GM18511 (cell line): ENCODE measurements around the gene TXNDC8.

Source experiments
- ATAC-seq: cut with Tn5 transposase; IDR thresholded peaks from one replicate; pipeline ENCODE4 v1.9.1; 2021; ENCODE audit warnings: mild to moderate bottlenecking, moderate library complexity; ENCODE audit not compliant: unreplicated experiment

Gene TXNDC8

GRCh38 chr9:110282739-110283081 lies 55.0 kb downstream of the TXNDC8 start:
- no peak for ATAC-seq

DNA sequence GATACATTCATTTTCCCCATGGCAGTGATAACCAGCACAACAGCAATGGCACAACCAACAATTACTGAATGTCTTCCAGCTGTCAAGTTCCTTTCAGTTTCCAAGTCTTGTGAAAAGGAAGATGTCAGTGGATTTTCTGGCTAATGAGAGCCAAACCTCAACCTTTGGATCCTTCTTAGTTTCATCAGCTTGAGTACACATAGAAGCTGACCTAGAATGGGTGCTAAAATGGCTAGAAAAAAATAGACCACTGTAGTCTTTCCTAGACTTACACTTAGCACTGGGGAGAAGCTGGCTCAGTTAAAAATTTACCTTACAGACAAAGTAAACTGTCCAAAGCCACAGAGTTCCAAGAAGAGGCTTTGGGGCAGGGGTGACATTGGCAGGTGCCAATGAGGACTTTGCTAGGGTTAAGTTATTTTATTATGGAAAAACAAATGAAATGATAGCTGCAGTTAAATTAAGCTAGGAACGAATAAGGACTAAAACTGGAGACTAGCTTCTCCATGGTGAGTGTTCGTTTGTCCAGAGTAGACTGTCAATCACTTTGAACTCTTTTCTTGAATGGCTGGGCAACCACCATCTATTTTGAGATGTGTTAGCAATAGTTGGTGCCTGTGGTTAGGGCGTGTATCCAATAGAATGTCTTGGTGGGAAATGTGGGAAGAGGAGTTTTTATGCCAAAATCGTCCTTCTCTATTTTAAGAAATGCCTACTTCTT lies 55.5 kb downstream of the TXNDC8 start:
- ATAC-seq: no peak

DNA sequence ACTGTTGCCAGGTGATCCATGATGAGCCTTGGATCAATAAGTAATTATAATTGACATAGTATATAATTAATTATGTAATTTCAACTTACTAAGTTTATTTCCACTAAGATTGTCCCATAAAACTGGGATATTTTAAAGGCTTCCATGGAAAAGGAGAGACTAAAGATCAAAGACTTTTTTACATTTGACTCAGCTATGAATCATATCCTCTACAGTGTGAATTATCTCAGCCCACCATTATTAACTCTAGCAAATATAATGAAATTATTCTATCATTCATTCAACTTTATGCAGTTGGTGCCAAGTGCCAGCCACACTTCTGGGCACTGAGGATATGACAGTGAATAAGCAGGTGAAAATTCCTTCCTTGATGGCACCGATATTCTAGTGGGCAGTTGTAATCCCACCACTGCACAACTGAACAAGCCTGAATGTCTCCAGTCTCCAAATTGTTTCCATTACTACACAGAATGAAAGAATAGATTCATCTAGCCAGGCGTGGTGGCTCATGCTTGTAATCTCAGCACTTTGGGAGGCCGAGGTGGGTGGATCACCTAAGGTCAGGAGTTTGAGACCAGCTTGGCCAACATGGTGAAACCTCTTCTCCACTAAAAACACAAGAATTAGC lies 59.5 kb downstream of the TXNDC8 start:
- ATAC-seq: no peak

- ATAC-seq: no peak
Observed at GRCh38 chr9:110276781-110277180, 60.9 kb downstream of the TXNDC8 start.

- ATAC-seq: no peak
Observed at GRCh38 chr9:110270211-110270995, 67.3 kb downstream of the TXNDC8 start.

- ATAC-seq: no peak
Observed at GRCh38 chr9:110266795-110267194, 70.9 kb downstream of the TXNDC8 start.

DNA sequence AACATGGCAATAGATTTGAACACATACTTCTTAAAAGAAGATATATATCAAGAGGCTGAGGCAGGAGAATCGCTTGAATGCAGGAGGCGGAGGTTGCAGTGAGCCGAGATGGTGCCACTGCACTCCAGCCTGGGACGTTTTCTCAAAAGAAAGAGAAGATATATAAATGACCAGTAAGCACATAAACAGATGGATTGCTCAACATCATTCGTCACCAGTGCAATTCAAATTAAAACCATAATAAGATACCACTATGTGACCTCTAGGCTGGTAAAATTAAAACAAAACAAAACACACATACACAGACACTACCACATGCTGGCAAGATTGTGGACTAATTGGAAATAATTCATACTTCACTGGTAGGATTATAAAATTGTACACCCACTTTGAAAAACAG lies 76.0 kb downstream of the TXNDC8 start:
- no peak for ATAC-seq

DNA sequence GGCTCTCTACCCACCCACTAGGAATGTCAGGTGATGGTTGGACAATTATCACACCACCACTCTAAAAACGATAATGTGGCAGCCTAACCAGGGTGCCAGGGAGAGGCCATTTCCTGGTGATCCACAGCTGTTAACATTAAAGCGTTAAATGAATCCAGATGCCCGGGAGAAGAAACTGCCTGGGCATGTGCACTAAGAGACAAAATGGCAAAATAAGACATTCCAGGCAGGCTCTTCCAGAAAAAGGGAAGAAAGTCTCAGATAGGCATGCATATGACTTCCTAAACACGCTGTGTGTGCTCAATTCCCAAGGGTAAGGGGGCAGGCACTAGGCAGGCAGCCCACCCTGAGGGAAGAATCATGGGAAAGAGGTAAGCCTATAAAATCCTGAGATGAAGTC lies 76.8 kb downstream of the TXNDC8 start:
- no peak for ATAC-seq

GRCh38 chr9:110259566-110259965 lies 78.1 kb downstream of the TXNDC8 start:
- ATAC-seq: no peak

GRCh38 chr9:110258690-110259091 lies 79.0 kb downstream of the TXNDC8 start:
- no peak for ATAC-seq

DNA sequence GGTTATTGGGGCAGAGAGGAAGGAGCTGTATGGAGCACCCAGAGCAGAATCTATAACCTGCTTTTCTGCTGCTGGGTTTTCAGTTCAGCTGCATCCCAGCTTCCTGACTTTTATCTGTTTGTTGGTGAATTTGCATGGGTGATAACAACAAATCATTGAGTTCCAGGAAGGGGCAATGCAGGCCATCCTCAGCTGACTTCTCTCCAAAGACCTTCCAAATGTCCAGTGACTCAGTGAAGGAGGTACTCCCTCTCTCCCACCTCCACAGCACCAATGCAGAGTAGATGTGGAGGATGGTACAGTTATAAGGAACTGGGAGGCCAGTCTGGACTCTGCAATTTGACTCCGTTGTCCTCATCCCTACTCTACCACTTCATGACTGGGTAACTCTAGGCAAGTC lies 79.7 kb downstream of the TXNDC8 start:
- ATAC-seq: no peak

- ATAC-seq: peak; percentile 5
Observed at GRCh38 chr9:110257097-110257841, 80.4 kb downstream of the TXNDC8 start.

DNA sequence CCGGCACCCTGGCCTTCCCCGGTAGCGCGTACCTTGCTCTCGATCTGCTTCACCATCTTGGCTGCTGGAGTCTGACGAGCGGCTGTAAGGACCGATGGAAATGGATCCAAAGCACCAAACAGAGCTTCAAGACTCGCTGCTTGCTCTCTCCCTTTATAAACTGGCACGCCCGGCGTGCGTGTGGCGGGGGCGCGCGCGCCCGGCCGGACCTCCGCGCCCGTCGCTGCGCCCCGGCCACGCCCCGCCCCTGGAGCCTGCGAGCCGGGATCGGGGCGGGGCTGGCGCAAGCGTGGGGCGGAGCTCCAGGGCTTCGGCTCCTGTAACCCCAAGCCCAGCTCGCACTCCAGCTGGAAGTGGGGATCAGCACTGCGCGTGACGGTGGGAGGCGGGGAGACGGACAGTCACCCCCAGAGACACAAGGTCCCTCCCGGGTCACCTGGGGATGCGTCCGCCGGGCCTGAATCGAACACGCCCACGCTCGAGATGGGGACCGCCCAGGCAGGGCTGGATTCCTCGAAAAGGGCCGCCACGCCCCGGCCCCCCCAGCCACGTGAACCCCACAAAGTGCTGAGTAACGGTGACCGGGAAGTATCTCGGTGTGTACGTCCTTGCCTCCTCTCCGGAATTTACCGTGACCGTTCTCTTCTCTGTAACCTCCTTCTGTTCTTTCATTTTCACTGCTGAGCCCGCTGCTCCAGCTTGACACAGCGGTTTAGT lies 81.1 kb downstream of the TXNDC8 start, which contains the start of gene TXN:
TXN (minus strand) TSS at position 128 of the 717 bp plus-strand sequence; CDS start at position 56, 72 bp downstream.
- peak; percentile 73 for ATAC-seq

- peak; percentile 33 for ATAC-seq
Observed at GRCh38 chr9:110255463-110256379, 81.9 kb downstream of the TXNDC8 start.

- ATAC-seq: no peak
Observed at GRCh38 chr9:110255034-110255462, 82.6 kb downstream of the TXNDC8 start.

GRCh38 chr9:110254500-110254899 lies 83.2 kb downstream of the TXNDC8 start:
- ATAC-seq: no peak
